Measurements from ENCODE around the gene FEM1B. TPM values are rescaled to one million over a fixed set of nuclear protein-coding genes. Genes with fewer than 3 reads are reported as not detected.

Gene FEM1B
- total and polyA plus RNA-seq, 2 of the 8 experiments (the other 6 are each of a cell fraction or from before 2014, with no cell fraction given): 36.1 to 83.8 TPM

GRCh38 chr15:68304589-68305337, 27.2 kb downstream of the FEM1B start (continued):
- TF ChIP-seq ZNF274 (IDR thresholded peaks at IDR 0.05; ENCODE audit: borderline replicate concordance, extremely low read depth, low read length) (no peak), POU5F1 (IDR thresholded peaks at IDR 0.05; ENCODE audit: low read depth, low read length) (no peak), HDAC6 (IDR thresholded peaks at IDR 0.05; ENCODE audit: low read depth, low read length) (no peak), RBBP5 (IDR thresholded peaks at IDR 0.05; ENCODE audit: borderline replicate concordance, low read depth, low read length) (0 out of 2 replicates have a peak, but pooled peaks have one; percentile 5), SIRT6 (IDR thresholded peaks at IDR 0.05; ENCODE audit: low read length) (no peak), RNF2 (IDR thresholded peaks at IDR 0.05; ENCODE audit: borderline replicate concordance, low read depth, low read length, missing control alignments, poor library complexity, severe bottlenecking) (no peak), CTCF (IDR thresholded peaks at IDR 0.05; ENCODE audit: control extremely low read depth in 1 of 3, insufficient read depth in 1 of 3, low read depth in 1 of 3, low read length in 3 of 3) (peak; percentile 36 to 69 (median 47)), ASH2L (IDR thresholded peaks at IDR 0.05; ENCODE audit: low read length) (no peak), CREB1 (IDR thresholded peaks at IDR 0.05) (no peak), KDM1A (IDR thresholded peaks at IDR 0.05; ENCODE audit: borderline replicate concordance, low read length) (no peak), SIX5 (IDR thresholded peaks at IDR 0.05; ENCODE audit: low read depth, low read length) (no peak), BCL11A (IDR thresholded peaks at IDR 0.05; ENCODE audit: low read depth in 2 of 2, low read length in 2 of 2) (no peak), E2F6 (IDR thresholded peaks at IDR 0.05) (no peak), BRCA1 (IDR thresholded peaks at IDR 0.05; ENCODE audit: low read depth, low read length) (no peak), TBP (IDR thresholded peaks at IDR 0.05; ENCODE audit: low read depth, low read length) (no peak), ATF2 (IDR thresholded peaks at IDR 0.05; ENCODE audit: low read length) (no peak), RFX5 (IDR thresholded peaks at IDR 0.05; ENCODE audit: borderline replicate concordance, low read depth, low read length) (no peak), MAX (IDR thresholded peaks at IDR 0.05) (0 out of 2 replicates have a peak, but pooled peaks have one; percentile 15)

Data from H1 (cell line).